GM18508 (cell line): Measurements from ENCODE around the gene SLCO4A1.

Experiments
- ATAC-seq: cut with Tn5 transposase; IDR thresholded peaks from one replicate; pipeline ENCODE4 v1.9.1; 2021; ENCODE audit warnings: moderate number of reproducible peaks; ENCODE audit not compliant: insufficient read depth, unreplicated experiment

SLCO4A1 gene

DNA sequence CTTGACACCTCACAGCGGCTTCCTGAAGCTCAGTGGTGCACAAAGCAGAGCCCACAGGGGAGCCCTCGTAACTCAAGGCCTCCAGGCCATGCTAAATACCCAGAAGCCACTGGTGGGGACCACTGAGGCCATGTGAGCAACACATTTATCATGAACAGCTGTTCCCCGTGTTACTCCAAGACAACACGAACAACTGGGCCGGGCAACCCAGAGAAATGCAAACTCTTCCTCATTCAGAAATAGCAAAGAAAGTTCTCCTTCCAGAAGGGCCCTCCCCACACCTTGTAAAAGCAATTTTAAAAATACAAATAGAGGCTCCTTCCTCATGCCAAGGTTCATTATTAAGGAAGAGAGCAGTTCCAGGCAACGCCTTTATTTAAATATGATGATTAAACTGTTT is 36.3 kb upstream of the SLCO4A1 start:
- no peak for ATAC-seq

DNA sequence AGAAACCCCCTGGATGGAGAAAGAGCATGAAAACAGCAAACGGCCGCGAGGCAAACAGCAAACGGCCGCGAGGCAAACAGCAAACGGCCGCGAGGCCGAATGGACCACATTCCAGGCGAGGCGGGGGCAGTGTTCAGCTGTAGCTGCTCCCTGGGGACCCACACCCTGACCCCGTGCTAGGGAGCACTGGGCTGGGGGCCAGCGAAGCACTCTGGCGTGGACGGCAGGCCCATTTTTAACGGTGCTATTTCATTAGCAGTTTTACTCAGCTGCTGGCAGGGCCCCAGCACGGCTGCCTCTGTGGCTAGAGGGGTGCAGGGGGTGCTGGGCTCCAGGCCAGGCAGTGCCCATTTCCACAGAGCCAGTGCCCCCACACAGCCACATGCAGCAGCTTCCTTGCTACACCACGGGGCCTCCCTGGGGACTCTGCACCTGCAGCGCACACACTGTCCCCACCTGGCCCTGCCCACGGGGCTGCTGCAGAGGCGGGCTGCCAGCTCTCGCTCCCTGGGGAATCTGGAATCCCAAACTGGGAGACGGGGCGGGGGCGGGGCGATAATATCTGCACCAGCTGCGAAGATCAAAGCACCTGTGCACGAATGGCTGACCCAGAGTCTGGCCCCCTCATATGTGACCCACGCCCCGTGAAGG is 35.6 kb upstream of the SLCO4A1 start:
- ATAC-seq = no peak

DNA sequence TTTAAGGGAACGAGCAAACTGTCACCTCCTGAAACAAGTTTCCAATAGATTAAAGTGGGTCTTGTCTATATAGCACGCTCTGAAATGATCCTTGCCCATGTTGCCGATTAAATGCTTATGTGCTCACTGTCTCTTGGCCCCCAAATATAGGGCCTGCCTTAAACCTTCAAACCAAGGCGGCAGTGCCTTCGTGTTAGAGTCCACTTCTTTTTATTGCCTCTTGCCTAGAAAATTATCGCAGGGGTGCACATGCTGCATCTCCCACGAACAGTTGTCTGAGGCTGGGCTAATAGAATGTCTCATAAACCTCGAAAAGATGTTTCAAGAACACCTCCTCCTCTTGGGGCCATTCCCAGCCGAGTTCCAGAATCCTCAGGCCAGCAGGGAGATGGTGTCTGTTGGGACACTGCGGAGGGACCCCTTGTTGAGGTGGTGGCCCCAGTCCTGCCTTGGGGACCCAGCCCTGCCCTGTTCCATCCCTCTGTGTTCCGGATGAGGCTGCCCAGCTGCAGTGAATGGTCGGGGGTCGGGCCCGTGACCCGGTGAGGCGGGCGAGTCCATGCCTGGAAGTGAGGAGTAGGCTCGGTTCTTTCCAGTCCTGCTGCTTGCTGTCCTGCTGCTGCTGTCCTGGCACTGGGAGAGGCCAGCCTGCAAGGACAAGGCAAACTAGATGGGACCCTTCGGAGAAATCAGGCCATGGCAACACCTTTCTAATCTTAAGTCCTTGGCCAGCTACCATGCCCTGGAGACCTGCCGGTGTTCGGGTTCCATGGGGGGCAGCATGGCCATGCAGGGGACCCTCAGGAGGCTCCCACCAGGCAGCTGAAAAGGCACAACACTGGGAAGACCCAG is 34.7 kb upstream of the SLCO4A1 start:
- no peak for ATAC-seq

DNA sequence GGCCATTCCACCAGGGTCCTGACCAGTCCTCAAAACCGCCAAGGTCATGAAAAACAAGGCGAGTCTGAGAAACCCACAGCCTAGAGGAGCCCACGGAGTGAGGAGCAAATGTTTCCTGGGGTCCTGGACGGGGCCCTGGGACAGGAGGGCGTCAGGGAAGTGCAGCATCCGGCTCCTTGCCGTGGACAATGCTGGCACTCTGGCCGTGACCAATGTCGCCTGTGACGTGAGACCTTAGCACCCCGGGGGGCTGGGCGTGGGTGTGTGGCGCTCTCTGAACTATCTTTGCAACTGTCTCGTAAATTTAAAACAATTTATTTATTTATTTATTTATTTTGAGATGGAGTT is 34.1 kb upstream of the SLCO4A1 start:
- no peak for ATAC-seq

DNA sequence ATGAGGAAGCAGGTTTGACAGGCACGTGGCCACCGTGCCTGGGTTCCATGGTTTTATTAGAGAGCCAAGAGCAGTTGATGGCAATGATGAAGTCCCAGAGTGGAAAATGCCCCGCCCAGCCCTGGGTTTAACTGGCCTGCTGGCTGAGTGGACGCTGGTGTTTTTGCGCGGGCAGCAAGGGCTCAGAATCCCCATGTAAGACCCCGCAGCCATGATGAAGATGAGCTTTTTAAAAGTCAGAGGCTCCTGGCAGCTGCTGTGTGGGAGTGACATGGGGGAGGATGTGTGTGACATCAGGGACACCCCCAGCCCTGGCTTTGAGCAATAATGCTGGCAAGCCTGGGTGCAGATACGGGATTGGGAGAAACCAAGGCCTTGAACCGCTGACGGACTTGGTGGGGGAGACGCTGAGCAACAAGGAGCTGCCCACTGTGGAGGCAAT is 33.0 kb upstream of the SLCO4A1 start:
- ATAC-seq = no peak

DNA sequence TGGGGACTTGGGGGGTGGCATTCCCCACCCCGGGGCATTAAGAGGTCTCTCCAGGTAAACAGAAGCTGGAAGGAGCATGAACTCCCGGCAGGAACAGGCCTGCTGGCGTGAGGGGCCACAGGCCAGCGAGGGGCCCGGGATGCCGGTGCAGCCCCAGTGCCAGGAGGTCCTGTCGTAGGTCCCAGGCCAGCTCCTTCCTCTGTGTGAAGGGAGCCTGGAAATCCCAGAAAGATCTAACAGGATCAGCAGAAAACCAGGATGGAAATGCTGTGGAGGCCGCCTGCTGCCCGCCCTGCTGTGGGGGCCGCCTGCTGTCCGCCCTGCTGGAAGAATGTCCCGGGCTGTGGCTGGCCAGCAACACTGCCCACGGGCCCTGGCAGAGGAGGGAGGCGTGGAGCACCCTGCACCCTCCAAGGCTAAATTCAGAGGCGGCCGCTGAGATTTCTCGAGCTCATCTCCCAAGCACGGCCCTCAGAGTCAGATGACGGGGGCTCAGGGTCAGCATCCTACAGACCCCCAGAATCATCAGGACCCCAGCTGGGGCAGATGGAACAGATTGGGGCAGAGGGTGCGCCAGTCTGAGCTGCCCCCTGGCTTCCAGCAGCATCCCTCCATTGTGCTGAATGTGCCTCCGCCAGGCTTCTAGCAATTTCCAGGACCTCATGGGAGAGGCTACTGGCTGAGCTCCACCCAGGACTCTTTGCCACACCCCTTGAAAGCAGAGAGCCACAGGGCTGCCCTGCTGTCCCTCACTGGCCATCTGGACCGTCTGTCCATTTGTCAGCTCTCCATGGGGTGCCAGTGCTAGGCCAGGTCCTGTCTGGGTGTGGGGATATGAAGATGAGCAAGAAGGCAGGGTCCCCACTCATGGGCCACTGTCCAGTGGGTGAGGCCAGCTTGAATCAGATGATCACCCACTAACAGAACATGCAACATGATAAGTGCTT is 32.2 kb upstream of the SLCO4A1 start:
- no peak for ATAC-seq

DNA sequence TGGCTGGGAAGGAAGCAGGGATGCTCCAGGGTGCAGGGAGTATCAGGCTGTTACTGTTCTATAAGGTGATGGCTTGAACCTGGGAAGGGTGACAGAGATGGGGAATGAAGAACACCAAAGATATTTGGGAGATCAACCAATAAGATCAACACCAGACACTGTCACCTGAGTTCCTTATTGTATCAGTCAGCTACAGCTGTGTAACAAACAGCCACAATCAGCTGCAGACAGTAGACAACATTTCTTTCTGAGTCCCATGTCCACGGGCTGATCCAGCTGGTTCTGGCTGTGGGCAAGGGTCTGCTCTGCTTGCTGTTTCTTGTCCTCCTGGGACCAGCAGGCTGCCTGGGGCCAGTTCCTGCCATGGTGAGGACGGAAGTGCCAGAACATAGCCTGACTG is 31.3 kb upstream of the SLCO4A1 start:
- ATAC-seq = no peak

DNA sequence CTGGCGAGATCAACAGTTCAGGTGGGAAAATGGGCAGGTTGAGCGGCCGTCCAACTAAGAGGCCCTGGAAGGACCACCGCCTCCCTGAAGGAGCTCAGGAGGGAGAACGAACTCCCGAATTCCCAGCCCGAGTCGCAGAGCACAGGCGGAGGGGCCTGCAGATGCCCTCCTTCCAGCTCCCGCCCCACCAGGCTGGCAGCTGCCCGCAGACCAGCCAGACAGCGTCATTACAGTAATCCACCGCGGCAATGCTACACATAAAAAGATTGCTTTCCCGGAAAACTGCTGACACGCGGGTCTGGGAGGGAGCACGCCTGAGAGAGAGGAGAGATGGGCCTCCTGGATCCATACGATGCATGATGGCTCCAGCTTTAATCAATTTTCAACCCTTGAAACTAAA is 30.5 kb upstream of the SLCO4A1 start:
- ATAC-seq = no peak

DNA sequence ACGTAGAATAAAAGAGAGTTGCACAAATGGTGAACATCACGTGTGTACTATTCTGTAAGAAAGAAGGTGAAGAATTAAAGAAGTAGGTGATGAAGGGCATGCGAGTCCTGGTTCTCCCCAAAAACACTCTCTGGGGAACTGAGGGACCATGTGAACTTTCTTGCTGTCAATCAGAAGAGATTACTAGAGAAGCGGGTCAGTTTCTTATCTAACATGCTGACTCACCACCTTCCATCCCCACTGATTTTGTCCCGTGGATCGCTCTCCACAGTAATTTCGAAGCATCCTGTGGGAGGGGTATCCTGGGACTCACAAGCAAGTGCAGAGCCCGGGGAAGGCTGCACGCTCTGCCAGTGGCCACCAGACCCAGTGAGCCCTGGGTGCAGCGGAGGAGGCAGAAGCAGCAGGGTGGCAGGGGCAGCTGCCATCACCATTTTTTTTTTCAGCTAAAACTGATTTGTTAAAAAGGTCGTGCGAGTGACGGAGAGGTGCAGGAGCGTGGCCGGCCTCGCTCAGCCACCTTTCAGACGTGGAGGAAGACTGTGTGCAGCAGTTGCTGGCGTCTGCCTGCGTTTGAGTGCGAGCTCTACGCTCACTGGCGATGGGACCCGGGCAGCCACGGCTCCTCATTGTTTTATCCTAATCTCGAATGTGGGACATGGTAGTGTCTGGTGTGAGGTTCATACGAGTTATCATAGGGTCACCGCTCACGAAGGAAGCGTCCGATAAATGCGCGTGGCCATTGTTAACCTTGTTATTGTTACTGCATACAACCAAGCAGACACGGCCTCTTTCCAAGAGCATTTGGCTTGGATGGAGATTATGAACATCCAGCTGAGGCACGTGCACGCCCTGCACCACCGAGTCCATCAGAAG is 28.0 kb upstream of the SLCO4A1 start:
- ATAC-seq = no peak

DNA sequence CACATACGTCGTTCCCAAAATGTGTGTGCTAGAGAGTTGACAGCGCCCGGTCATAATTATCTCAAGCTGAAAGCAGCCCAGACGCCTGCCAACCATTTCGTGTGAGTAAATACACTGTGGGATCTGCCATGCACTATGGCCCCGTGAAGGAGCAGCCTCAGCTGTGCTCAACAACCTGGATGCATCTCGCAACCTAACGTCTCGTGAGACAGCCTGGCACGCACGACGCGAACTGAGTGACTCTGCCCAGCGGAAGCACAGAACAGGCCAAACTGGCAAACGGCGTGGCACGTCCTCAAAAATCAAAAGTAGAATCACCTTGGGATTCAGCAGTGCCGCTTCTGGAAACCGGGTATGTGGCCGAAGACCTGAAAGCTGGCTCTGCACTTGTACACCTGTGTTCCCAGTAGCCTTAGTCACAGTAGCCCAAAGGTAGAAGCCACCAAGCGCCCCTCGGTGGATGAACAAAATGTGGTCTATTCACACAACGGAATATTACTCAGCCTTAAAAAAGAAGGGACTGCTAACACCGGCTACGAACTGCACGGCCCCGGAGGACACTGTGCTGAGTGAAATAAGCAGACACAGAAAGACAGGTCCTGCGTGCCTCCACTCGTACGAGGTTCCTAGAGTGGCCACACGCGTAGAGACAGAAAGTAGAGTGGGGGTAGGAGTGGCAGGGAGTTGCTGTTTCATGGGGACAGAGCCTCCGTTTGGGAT is 27.2 kb upstream of the SLCO4A1 start:
- no peak for ATAC-seq

DNA sequence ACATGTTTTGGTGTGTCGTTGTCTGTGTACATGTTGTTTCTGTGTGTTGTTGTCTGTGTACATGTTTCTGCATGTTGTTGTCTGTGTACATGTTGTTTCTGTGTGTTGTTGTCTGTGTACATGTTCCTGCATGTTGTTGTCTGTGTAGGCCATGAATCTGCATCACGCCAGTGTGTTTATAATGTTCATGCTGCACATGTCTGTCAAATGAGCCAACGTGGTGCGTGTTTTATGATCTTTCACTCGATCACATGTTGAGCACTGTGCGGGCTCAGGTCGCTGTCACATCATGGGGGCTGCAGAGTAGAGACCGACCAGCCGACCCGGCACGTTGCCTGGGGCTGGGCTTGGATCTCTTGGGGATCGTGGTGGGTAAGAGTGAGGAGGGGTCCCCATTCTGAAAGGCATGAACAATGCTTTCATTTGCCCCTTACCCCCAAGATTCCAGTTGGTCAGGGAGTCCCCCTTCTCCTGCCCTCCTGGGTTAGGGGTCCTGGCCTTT is 26.5 kb upstream of the SLCO4A1 start:
- no peak for ATAC-seq

DNA sequence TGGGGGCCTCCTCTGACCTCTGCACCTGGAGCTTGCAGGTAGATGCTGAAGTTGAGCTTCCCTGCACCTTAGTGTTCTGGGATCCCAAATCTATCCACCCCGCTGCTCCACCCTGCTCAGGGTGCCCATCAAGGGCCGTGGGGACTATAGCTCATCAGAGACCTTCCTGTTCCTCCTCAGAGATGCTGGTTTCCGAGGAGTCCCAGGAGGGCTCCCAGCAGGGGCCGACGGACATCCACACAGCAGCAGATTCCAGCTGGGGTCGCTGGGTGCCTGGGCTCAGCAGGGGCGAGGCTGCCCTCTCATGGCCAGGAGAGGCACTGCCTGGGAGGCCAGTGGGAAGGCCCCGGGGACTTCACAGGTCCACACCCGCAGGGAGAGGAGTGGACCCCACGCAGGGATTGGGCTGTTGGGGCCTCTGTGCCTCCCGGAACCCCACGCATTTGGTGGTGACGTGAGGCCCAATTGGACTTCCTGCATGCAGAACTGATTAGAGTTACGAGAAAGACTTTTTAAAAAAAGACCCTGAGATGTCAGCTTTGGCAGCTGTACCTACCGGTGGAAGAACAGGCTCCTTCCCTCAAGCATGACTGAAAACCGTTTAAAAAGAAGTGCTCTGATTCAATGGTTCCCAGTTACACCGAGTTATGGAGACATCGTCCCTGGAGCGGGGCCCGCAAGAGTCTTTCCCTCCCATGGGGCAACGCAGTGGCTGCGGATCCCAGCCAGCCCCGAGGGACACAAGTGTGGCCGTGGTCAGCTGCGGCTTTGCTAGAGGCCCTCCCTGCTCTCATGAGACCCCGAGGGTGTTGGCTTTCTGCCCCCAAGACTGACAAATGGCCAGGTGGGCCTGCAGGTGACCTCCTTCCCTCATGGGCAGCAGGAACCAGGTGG is 25.3 kb upstream of the SLCO4A1 start:
- no peak for ATAC-seq

DNA sequence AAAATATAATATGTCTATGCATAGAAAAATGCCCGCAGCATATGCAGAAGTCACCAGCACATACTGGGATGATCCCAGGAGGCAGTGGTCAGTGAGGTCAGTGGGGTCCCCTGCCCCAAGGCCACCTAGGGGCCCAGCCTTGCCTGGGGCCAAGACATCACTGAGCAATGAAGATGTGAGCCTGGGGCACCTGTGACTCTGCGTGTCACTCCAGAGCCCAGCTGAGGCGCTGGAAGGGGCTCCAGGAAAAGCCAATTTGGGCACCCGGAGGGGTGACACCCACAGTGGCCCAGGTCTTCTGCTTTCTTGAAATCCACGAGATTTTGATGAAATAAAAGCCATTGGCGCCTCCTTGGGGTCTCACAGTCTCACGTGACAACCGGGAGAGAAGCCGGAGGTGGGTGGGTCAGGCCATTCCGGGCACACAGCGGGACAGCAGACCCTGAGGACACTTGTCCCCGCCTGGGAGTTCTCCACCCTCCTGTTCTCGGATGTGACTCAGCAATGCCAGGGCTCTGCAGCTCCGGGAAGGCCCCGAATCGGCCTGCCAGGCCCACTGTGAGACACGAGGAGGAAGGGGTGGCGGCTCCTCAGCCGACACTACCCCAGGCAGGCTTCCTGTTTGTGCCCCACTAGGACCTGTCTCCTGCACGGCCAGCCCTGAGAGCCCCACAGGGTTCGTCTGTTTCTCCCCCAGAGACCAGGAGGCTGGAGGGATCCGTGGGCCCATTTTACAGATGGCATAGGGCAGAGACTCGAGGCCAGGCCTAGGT is 24.4 kb upstream of the SLCO4A1 start:
- ATAC-seq = no peak

DNA sequence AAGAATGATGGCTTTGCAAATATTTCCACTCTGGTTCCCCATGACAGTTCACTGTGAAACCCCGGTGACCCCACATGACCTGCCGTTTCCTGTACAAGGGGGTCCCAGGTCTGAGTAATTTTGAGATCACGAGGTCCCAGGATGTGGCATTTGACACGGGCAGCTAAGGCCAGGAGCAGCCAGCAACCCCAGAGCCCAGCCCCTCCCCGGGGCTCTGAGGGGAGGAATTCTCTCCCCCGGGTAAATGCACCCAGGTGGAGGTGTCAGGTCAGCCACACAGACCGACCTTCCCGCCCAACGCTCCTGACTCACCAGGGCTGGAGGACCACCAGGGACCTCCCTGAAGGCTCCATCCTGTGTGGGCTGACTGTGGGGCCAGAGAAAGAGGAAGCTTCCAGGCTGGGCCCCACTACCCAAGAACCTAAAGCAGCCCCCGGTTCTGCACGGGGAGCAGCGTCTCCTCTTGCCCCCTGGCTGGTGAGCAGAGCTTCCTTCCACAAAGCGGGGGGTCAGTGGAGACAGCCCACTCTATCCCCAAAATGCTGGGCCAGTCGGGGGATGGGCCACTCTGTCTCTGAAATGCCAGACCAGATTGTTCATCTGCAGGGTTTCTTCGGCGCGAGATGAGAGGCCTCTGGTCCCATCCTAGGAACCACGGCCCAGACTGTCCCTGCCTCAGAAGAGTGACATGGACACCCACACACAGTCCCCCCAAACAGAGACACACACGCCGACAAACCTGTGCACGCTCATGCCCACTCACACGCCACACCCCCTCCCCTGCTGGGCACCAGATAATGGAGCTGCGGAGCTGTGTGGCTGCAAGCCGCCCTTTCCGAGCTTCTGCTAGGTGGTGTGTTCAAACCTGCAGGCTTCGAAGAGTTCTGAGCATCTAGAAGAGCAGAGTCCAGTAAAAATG is 23.4 kb upstream of the SLCO4A1 start:
- no peak for ATAC-seq

DNA sequence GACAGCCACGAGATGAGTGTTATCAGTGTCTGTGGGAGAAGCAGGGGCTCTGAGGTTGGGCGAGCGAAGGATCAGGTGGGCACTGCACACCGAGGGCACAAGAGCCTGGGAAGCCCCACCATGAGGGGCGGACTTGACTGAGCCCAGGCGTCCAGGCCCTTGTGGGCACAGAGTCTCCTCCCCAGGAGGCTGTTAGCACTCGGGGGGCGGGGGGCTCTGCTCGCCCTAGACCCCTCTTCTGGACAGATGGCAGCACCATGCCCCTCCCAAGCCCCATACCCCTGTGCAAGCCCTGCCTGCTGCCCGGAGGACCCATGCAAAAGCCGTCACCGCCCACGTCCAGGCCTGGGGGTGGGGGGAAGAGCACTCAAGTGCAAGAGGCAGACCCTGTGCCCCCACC is 21.7 kb upstream of the SLCO4A1 start:
- ATAC-seq = no peak
